Left ventricle myocardium inferior (tissue), 1 donor: ENCODE results near the gene VSIG2. TPM values are rescaled to one million over a fixed set of nuclear protein-coding genes. Genes with fewer than 3 reads are reported as not detected.
A peak's percentile ranks its signal among the peaks of the same experiment; 100 is the strongest.

Source experiments
- DNase-seq: peaks from one replicate; pipeline ENCODE4 v3.0.0-alpha.2; 2020
- H3K27ac ChIP-seq: fragments of 200-600 bp; replicated peaks from 2 replicates; pipeline ENCODE4 v1.8.0; 2021
- H3K27me3 ChIP-seq: fragments of 200-600 bp; 2 replicates; pipeline ENCODE4 v1.8.0; 2021; ENCODE audit warnings: low read depth
- H3K36me3 ChIP-seq: fragments of 200-600 bp; 2 replicates; pipeline ENCODE4 v1.8.0; 2021
- H3K4me1 ChIP-seq: fragments of 200-600 bp; 2 replicates; pipeline ENCODE4 v1.8.0; 2021
- H3K4me3 ChIP-seq: fragments of 200-600 bp; 2 replicates; pipeline ENCODE4 v1.8.0; 2021; ENCODE audit warnings: mild to moderate bottlenecking, moderate library complexity
- H3K9me3 ChIP-seq: fragments of 200-600 bp; replicated peaks from 2 replicates; pipeline ENCODE4 v1.8.0; 2021
- intact Hi-C: fragments of 100-400 bp; cut with micrococcal nuclease; formaldehyde crosslinking; loops from one replicate; pipeline ENCODE4 v1.11.0; 2022
- long read RNA-seq: library from polyadenylated mRNA; unstranded; transcript quantifications from one replicate; pipeline ENCODE4 v2.0.0, GENCODE V29; 2021
- total RNA-seq: library from RNA; stranded (reverse); fragmentation: NEBNext Ultra II Directional; extraction: Animal tissue kit (Norgen Biotek cat#: 25700); gene quantifications from one replicate; pipeline ENCODE4 v1.2.1, GENCODE V29; 2021
- TF ChIP-seq, protein P1 (sequence below): fragments of 200-600 bp; IDR thresholded peaks from 2 replicates; pipeline ENCODE4 v1.8.0; 2021; ENCODE audit warnings: antibody characterized with exemption, mild to moderate bottlenecking, borderline replicate concordance
- donor health status: DM: no; HTN: yes; CAD: no; lungs with severe emphysema.

The VSIG2 gene, protein sequence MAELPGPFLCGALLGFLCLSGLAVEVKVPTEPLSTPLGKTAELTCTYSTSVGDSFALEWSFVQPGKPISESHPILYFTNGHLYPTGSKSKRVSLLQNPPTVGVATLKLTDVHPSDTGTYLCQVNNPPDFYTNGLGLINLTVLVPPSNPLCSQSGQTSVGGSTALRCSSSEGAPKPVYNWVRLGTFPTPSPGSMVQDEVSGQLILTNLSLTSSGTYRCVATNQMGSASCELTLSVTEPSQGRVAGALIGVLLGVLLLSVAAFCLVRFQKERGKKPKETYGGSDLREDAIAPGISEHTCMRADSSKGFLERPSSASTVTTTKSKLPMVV
- total RNA-seq = 1.2 TPM
- long read RNA-seq, partial matches to known transcripts = 0 of 1 reads
- long read RNA-seq, other reads (novel, unspliced or antisense) = 1 of 1 reads

DNA sequence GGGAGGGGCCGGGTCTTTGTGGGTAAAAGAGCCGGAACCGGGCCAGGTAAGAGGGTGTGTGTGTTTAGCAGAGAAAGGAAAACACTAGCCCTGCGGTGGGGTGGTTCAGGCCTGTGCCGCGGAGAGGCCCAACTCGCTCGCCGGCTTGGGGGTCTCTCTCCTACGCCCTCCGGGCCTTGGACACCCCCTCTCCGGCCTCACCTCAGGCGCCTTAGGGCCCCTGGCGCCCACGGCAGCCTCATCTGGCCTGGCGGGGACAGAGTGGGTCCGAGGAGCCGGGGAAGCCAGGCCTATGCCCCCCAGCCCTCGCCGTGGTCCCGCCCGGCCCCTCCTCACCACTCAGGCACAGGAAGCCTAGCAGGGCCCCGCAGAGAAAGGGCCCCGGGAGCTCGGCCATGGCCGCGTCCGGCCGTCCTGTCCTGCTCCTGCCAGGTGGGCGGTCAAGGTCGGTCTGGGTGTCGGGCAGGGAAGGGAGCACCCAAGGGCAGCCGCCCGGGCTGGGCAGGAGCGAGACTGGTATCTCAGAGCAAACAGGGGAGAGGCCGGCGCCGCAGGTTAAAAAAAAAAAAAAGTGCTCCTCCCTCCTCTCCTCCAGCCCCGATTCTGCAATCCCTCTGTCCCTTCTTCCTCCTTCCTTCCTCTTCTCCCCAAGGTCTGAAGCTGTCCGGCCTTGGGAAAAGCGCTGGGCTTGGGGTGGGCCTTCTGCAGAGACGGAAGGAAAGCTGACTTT lies at the start of gene VSIG2:
Gene VSIG2 (minus strand): TSS at position 515 of the 730 bp plus-strand sequence. CDS start 118 bp downstream, at position 397.
- peaks cover 20% of the 10 kb centered on the region for H3K36me3 ChIP-seq
- H3K27me3 ChIP-seq = peaks cover 88% of the 10 kb centered on the region
- intact Hi-C loops = no loop called here
- DNase-seq = no peak
- peak within 1 kb of the TSS; percentile 41 for H3K4me3 ChIP-seq
- H3K27ac ChIP-seq = peak within 1 kb of the TSS; percentile 28
- H3K4me1 ChIP-seq = peaks cover 99% of the 10 kb centered on the region
- TF ChIP-seq, protein P1, sequence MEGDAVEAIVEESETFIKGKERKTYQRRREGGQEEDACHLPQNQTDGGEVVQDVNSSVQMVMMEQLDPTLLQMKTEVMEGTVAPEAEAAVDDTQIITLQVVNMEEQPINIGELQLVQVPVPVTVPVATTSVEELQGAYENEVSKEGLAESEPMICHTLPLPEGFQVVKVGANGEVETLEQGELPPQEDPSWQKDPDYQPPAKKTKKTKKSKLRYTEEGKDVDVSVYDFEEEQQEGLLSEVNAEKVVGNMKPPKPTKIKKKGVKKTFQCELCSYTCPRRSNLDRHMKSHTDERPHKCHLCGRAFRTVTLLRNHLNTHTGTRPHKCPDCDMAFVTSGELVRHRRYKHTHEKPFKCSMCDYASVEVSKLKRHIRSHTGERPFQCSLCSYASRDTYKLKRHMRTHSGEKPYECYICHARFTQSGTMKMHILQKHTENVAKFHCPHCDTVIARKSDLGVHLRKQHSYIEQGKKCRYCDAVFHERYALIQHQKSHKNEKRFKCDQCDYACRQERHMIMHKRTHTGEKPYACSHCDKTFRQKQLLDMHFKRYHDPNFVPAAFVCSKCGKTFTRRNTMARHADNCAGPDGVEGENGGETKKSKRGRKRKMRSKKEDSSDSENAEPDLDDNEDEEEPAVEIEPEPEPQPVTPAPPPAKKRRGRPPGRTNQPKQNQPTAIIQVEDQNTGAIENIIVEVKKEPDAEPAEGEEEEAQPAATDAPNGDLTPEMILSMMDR = no peak
- no peaks in the 10 kb centered on the region for H3K9me3 ChIP-seq

DNA sequence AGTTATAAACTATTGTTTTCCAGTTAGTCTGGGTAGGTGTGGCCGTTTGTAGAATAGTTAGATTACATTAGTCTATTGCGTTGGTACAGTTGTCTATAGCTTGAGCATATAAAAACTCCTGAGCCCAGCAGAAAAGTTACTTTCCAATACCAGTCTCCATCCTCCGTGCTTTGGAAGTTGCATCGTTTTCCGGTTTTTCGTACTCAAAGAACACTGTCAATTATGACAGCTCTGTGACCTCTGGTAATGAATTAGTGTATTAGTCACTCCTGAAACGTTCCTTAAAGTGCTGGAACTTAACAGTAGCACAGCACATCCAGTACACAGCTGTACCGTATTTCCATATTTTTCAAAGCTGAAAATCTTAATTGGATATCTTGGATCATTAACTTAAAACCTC lies 49.0 kb upstream of the VSIG2 start:
- TF ChIP-seq, protein P1 = no peak
- DNase-seq = no peak
- no peaks in the 10 kb centered on the region for H3K27me3 ChIP-seq
- no peaks in the 10 kb centered on the region for H3K36me3 ChIP-seq
- peak overlapping the region; percentile 91 for H3K4me3 ChIP-seq
- no peaks in the 10 kb centered on the region for H3K9me3 ChIP-seq
- H3K27ac ChIP-seq = peak overlapping the region; percentile 99
- H3K4me1 ChIP-seq = peaks cover 67% of the 10 kb centered on the region
- intact Hi-C loops = no loop called here

GRCh38 chr11:124800226-124800929 lies 48.3 kb upstream of the VSIG2 start, which contains the start of gene MSANTD2:
Gene MSANTD2 (minus strand): TSS chr11:124800406. CDS start chr11:124800380, 26 bp downstream.
- Histone ChIP-seq H3K9me3 (no peaks in the 10 kb centered on the region), H3K36me3 (no peaks in the 10 kb centered on the region), H3K4me3 (peak within 1 kb of the TSS; percentile 91), H3K4me1 (peaks cover 67% of the 10 kb centered on the region), H3K27ac (peak within 1 kb of the TSS; percentile 99), H3K27me3 (no peaks in the 10 kb centered on the region)
- DNase-seq = peak; percentile 86
- TF ChIP-seq, protein P1 = no peak
- intact Hi-C loops = no loop called here

DNA sequence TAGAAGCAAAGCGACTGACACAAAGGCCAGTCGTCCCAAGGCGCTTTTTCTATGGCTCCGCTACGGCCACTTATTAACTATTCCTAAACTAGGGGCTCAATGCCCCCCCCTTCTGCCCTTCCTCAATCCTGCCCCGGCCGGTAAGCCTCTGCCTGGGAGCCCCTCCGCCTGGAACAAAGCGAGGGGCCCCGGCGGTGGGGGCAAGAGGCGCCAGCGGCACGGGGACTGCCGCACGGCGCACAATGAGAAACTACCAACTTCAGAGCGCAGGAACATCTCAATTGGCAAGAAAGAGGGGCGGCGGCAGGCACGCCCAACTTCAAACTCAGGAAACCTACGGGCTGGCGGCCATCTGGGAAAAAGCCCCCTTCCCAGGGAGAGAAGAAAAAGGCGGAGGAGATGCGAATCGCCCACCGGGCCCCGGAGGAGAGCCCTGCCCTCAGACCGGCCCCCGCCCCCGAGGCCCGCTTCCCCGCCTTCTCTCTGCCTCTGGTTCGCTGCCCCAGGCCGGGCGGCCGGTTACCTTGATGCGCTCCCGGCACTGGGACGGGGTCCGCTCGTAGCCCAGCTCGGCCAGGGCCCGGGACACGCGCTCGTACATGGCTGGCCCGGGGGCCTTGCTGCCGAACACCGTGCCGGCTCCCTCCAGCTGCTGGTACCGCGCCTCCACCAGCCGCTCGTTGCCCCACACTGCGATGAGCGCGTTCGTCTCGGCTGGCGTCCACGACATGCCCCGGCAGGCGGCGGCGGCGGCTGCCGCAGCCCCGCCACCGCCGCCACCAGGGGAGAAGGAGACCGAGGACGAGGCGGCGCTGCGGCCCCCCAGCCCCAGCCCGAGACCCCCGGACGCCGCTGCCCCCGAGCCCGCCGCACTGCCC lies 47.5 kb upstream of the VSIG2 start:
- TF ChIP-seq, protein P1 = no peak
- Histone ChIP-seq H3K4me3 (peak overlapping the region; percentile 91), H3K27ac (peak overlapping the region; percentile 99), H3K9me3 (no peaks in the 10 kb centered on the region), H3K27me3 (no peaks in the 10 kb centered on the region), H3K36me3 (no peaks in the 10 kb centered on the region), H3K4me1 (peaks cover 60% of the 10 kb centered on the region)
- DNase-seq = peak; percentile 22
- intact Hi-C loops = no loop called here

DNA sequence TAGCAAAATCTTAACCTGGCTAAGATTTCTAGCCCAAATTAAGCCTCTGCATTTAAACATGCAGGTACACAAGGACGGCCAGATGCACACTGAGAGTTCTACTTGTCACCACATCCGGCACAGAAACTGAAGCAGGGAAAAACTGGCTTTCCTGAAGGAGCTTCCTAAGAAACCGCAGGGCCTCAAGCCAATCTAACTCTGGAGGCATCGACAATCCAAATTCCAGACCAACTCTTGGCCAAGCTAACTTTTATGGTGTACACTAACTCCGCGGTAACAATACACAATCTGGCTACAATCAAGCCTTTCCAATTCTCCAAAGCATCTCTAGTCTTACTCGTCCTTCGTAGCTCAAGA lies 46.9 kb upstream of the VSIG2 start:
- H3K27me3 ChIP-seq = no peaks in the 10 kb centered on the region

More for the DNA sequence above, 46.9 kb upstream of the VSIG2 start:
- no peak for DNase-seq
- intact Hi-C loops = no loop called here
- Histone ChIP-seq H3K9me3 (no peaks in the 10 kb centered on the region), H3K36me3 (no peaks in the 10 kb centered on the region), H3K4me1 (peaks cover 58% of the 10 kb centered on the region), H3K4me3 (peak overlapping the region; percentile 91), H3K27ac (peak overlapping the region; percentile 99)
- TF ChIP-seq, protein P1 = no peak
